Panc1 (cell line): ENCODE data around the gene EPN1. TPM values are rescaled to one million over a fixed set of nuclear protein-coding genes. Genes with fewer than 3 reads are reported as not detected.

ENCODE experiments used
- ATAC-seq: fragments of 200-7000 bp; cut with Tn5 transposase; 2 replicates; pipeline ENCODE4 v1.9.1; 2020; ENCODE audit warnings: mild to moderate bottlenecking, moderate library complexity
- BruUV-seq: library from RNA; stranded (reverse); fragments of 400-500 nt; replicated peaks from 2 replicates; lab custom pipeline; 2021; lab: Mats Ljungman, UMichigan
- CTCF ChIA-PET: fragments of 300-600 bp; sonication (Branson Sonifier 250); formaldehyde crosslinking; loops from one replicate; lab custom pipeline; 2022; ENCODE audit warnings: antibody characterized with exemption; lab: Charles Lee
- POLR2A ChIA-PET: fragments of 300-600 bp; sonication (Branson Sonifier 250); formaldehyde crosslinking; loops from one replicate; lab custom pipeline; 2022; ENCODE audit warnings: antibody characterized with exemption; lab: Charles Lee
- DNase-seq: peaks from one replicate; pipeline ENCODE4 v3.0.0-alpha.2; 2010; ENCODE audit warnings: low read depth, low spot score
- H3K27ac ChIP-seq: 2 replicates; pipeline ENCODE4 v1.5.1; 2011; ENCODE audit warnings: mild to moderate bottlenecking, low read length, inconsistent platforms
- H3K27me3 ChIP-seq: fragments of 200-500 bp; sonication (Bioruptor generic); 2 replicates; pipeline ENCODE4 v1.6.0; 2014; ENCODE audit warnings: low read length, inconsistent platforms; ENCODE audit not compliant: control insufficient read depth, insufficient read depth
- H3K36me3 ChIP-seq: fragments of 200-500 bp; sonication (Bioruptor generic); 2 replicates; pipeline ENCODE4 v1.5.1; 2014; ENCODE audit warnings: inconsistent platforms, mild to moderate bottlenecking, low read length, moderate library complexity; ENCODE audit not compliant: control insufficient read depth, insufficient read depth
- H3K4me1 ChIP-seq: 2 replicates; pipeline ENCODE4 v1.5.1; 2011; ENCODE audit warnings: inconsistent platforms, mild to moderate bottlenecking, low read length, moderate library complexity; ENCODE audit not compliant: control insufficient read depth, insufficient read depth
- H3K4me3 ChIP-seq, 2 experiments: 2 replicates each; pipeline ENCODE4 v1.5.1; 2011 to 2012; ENCODE audit warnings: low read depth in 2 of 2, low read length in 2 of 2, mild to moderate bottlenecking in 2 of 2, inconsistent platforms in 1 of 2, moderate library complexity in 1 of 2
- H3K9me3 ChIP-seq: fragments of 200-500 bp; sonication (Bioruptor generic); 2 replicates; pipeline ENCODE4 v1.5.1; 2014; ENCODE audit warnings: low read depth, mild to moderate bottlenecking, inconsistent platforms, low read length, moderate library complexity; ENCODE audit not compliant: control insufficient read depth, insufficient read depth
- CTCF ChIP-seq: fragments of 450-650 bp; IDR thresholded peaks from 2 replicates; pipeline ENCODE4 v1.5.1; 2017; ENCODE audit warnings: mild to moderate bottlenecking
- POLR2AphosphoS5 ChIP-seq: IDR thresholded peaks from 2 replicates; pipeline ENCODE4 v1.6.1; 2012; ENCODE audit warnings: mild to moderate bottlenecking, low read depth, low read length, moderate library complexity
- REST ChIP-seq, 2 experiments: IDR thresholded peaks; 2 replicates each; pipeline ENCODE4 v1.6.1; 2011 to 2012; ENCODE audit warnings: low read depth in 2 of 2, control low read depth in 1 of 2, low read length in 1 of 2, mild to moderate bottlenecking in 1 of 2, moderate library complexity in 1 of 2; ENCODE audit not compliant: insufficient read depth in 1 of 2
- SIN3A ChIP-seq: IDR thresholded peaks from 2 replicates; pipeline ENCODE4 v1.6.1; 2012; ENCODE audit warnings: low read depth, mild to moderate bottlenecking, low read length, moderate library complexity, borderline replicate concordance; ENCODE audit not compliant: insufficient read depth
- TCF7L2 ChIP-seq: IDR thresholded peaks from 2 replicates; pipeline ENCODE4 v1.6.1; 2011; ENCODE audit warnings: mild to moderate bottlenecking, low read depth, low read length, inconsistent platforms
- in situ Hi-C: cut with HindIII; loops from 2 replicates; pipeline ENCODE4 v1.10.0; 2016; ENCODE audit warnings: low sequenced_read_pairs, low pct_unique_long_range_greater_than_20kb
- intact Hi-C: fragments of 100-400 bp; cut with micrococcal nuclease; formaldehyde crosslinking; loops from one replicate; pipeline ENCODE4 v1.10.0; 2022; ENCODE audit not compliant: unreplicated experiment
- total RNA-seq: library from RNA; stranded (reverse); gene quantifications from one replicate; pipeline ENCODE4 v1.2.1, GENCODE V29; 2021; ENCODE audit not compliant: unreplicated experiment

The EPN1 gene
- total RNA-seq, 1 experiment from 2014 or later, result 361 TPM

GRCh38 chr19:55689411-55690108 lies 14.5 kb downstream of the EPN1 start:
- in situ Hi-C loops (no loop called here), intact Hi-C loops (no loop called here)
- ChIA-PET POLR2A (interaction anchor here (0.6 kb wide), 1 partner anchor 15 kb away, joined by 4 read pairs; no protein-coding TSS in a partner anchor), CTCF (no interaction called here)
- TF ChIP-seq CTCF (no peak), REST (IDR thresholded peaks at IDR 0.05; ENCODE audit: insufficient read depth in 1 of 2, low read depth in 2 of 2, low read length in 1 of 2) (no peak), SIN3A (no peak), POLR2AphosphoS5 (no peak), TCF7L2 (no peak)
- peaks cover 5% of the 10 kb centered on the region for H3K36me3 ChIP-seq
- BruUV-seq, result no TSS peak
- ATAC-seq (no peak), DNase-seq (no peak)
- H3K9me3 ChIP-seq, result no peaks in the 10 kb centered on the region
- no peak overlapping the region for H3K4me3 ChIP-seq
- H3K27ac ChIP-seq, result no peak overlapping the region
- no peaks in the 10 kb centered on the region for H3K27me3 ChIP-seq
- H3K4me1 ChIP-seq, result peaks cover 3% of the 10 kb centered on the region; the same call in 1 of the 2 replicates

- no peak overlapping the region for H3K27ac ChIP-seq
- DNase-seq, result no peak
- no peaks in the 10 kb centered on the region for H3K27me3 ChIP-seq
- H3K4me3 ChIP-seq, result no peak overlapping the region
- TF ChIP-seq CTCF (no peak), TCF7L2 (no peak), REST (IDR thresholded peaks at IDR 0.05; ENCODE audit: insufficient read depth in 1 of 2, low read depth in 2 of 2, low read length in 1 of 2) (no peak), POLR2AphosphoS5 (no peak), SIN3A (no peak)
- no peaks in the 10 kb centered on the region for H3K9me3 ChIP-seq
- H3K36me3 ChIP-seq, result no peaks in the 10 kb centered on the region; the same call in none of the 2 replicates
- ChIA-PET CTCF (no interaction called here), POLR2A (interaction anchor here (0.6 kb wide), 1 partner anchor 16 kb away, joined by 4 read pairs; no protein-coding TSS in a partner anchor)
- BruUV-seq, result no TSS peak
- peaks cover 3% of the 10 kb centered on the region; the same call in 1 of the 2 replicates for H3K4me1 ChIP-seq
- ATAC-seq, result 0 out of 2 replicates have a peak, but pooled peaks have one; percentile 4
- intact Hi-C loops (no loop called here), in situ Hi-C loops (no loop called here)
These were observed 15.2 kb downstream of the EPN1 start for GRCh38 chr19:55690109-55690768.
